Ramos (cell line): Measurements from ENCODE around the gene GTF3A.

ENCODE experiments used
- in situ Hi-C: fragments of 300-500 bp; cut with MboI; formaldehyde crosslinking; loops from one replicate; pipeline ENCODE4 v1.14.3; 2022; ENCODE audit warnings: low sequenced_read_pairs; ENCODE audit not compliant: unreplicated experiment

GTF3A gene

DNA sequence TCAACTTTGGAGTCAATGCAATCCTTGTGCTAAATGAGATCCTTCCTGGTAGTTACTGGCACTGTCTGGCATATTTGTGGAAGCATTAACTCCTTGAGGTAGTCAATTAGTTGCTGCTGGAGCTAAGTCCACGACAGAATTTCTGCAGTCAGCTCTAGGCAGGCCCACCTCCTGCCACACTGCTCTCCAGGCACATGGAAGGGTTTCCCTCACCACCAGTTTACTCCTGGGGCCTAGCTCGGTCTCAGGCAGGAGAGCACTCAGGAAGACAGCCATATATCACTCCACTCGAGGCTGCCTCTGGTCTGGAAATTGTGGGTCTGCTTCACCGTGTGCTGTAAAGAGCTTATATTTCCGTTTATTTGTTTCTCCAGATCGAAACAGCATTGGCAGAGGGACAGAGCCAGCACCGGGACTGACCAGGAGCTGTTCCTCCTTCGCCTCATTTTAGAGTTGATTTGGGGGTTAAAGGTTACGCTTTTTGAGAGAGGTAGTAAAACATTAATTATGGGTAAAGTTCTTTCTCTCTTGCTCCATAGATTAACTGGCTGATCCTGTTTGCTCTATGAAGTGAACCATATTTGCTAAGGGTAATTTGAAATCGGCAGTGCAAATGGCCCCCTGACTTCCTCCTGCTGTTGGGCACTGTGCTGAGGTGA lies 20.6 kb upstream of the GTF3A start:
- in situ Hi-C loops: no loop called here

DNA sequence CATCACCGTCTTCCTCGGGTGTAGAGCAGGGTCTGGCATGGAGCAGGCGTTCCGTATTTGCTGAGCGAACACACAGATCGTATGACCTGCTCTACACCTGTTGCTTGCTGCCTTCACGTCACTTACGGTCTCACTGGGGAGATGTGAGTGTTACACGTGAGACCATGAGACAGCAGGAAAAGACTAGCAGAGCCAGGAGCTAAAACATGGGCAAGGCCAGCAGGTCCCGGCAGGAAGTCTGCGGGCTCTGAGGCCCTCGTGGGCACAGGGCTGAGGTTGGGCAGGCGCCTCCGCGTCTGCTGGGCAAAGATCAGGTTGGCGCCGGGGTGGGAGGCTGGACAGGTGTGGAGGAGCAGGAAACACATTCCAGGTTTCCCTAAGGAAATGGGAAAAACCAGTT lies 19.7 kb upstream of the GTF3A start:
- in situ Hi-C loops: no loop called here

DNA sequence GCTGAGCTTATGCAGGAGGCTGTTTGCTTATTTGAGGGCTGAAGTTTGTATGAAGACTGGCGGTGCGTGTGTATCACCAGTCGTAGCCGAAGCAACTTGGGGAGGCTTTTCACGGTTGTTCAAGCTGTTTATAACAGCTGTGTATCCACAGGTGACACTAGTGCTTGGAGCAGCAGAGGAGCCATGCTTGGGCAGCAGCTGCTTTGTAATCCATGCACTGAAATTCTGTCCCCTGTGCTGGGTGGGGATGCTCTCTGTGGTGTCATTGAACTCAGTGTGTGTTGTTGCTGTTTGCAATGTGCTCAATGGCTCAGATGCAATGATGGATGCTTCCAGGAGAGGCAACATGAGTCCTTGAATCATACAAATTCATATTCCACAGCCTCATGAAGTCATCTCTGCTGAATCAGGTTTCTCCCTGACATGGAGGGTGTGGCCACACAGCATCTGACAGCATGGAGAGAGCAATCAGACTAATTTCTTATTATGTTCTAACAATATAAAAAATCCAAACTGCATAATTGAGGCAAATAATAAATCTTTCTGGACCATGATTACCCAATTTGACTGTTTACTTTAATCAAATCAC lies 18.8 kb upstream of the GTF3A start:
- in situ Hi-C loops: no loop called here

DNA sequence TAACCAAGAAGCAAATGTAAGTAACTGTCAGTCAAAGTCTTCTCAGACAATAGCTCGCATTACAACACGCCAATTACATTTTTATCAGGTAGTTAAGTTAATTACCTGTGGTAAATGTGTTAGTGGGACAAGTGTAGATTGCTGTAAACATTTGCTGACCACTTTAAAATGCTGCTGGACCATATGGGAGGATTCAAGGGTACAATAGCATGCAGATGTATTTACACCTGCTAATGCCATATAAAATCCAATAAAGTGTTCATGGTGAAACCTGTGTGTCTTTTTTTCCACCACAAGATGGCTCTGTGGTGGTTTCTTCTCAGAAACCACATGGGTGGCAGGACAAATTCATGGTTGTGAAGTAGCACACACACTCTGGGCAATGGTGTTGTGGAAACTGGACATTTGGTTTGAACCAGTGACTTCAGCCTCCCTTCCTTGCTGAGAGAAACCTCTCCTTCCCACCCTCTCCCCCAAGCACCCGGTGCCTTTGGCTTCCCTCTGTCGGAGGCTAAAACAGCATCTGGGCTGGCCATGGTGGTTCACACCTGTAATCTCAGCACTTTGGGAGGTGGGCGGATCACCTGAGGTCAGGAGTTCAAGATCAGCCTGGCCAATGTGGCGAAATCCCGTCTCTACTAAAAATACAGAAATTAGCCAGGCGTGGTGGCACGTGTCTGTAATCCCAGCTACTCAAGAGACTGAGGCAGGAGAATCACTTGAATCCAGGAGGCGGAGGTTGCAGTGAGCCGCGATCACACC lies 18.1 kb upstream of the GTF3A start:
- in situ Hi-C loops: no loop called here

DNA sequence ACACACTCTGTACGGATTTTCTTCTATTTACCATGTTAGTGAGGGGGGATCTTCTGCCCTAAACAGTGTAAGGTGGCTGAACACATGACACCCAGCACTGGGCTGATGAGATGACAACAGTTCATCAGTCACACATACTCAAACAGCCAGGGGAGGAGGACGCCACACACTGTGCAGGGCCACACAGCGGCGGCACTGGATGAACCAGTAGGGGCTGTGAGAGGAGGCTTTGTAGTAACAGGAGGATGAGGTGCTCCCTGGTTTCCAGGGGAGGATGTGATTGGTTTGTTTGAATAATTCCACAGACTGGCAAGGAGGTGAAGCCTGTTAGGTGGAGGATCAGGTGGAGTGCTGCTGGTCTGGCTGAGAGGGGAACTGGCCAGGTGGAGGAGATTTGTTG lies 16.3 kb upstream of the GTF3A start:
- in situ Hi-C loops: no loop called here

DNA sequence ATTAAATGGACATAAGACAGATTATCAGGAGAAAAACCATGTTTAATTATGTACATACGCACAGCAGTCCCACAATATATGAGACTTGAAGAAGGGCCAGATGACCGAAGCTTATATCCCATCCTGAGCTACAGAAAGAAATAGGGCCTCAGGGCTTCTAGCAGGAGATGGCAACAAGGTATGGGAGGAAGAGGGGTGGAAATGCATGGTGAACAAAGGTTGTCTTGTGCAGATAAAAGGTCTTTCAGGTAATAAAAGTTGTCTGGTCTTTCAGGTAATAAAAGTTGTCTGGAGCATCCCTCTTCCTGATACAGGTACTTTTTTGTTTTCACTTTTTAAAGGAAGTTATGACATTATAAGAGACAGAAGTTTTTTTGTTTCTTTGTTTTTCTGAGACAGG lies 15.4 kb upstream of the GTF3A start:
- in situ Hi-C loops: no loop called here

DNA sequence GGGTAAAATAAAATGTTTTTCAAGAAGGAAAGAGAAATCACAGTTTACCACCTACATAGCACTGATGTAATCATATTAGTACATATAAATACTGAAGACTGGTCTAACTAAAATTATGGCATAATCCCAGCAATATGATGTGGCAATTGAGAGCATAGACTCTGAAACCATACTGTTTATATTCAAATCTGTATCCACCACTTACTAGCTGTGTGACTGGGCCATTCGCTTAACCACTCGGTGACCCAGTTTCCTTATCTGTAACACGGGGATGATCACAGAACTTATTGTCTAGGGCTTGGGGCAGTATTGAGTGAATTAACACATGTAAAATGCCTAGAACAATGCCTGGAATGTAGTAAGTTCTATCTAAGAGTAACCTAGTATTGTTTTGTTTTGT lies 13.1 kb upstream of the GTF3A start:
- in situ Hi-C loops: no loop called here

DNA sequence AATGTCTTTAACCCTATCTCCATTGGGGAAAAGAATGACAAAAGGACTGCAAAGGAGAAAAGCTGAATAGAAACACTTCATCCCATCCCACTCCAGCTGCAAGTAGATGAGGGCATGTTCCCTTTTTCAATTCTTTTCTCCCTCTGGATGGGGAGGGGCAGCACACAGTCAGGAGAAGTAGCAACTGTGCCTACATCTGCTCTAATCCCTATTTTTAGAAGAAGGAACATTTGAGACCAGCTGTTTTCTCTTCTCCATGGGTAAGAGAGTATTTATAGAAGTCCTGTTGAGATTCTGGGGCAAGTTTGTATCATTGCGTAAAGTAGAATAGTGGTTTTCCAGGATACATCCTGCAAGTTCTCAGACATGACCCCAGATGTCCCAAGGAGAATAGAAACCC lies 9.3 kb upstream of the GTF3A start:
- in situ Hi-C loops: no loop called here

DNA sequence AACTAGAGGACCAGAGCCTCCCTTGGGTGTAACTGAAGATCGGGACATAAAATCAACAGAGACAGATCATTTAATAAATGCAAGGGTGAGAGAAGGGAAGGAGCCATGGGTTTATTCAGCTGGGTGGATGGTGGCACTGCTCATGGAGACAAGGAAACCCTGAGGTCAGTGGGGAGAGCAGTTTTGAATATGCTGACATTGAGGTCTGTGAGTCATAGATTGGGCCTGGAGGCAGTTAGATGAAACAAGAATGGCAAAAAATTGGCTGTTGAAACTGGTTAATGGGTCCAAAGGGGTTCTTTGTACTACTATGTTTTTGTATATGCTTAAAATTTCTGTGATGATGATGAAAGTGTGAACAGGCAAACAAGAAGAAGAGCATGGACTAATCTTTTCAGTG lies 5.1 kb upstream of the GTF3A start:
- in situ Hi-C loops: no loop called here

DNA sequence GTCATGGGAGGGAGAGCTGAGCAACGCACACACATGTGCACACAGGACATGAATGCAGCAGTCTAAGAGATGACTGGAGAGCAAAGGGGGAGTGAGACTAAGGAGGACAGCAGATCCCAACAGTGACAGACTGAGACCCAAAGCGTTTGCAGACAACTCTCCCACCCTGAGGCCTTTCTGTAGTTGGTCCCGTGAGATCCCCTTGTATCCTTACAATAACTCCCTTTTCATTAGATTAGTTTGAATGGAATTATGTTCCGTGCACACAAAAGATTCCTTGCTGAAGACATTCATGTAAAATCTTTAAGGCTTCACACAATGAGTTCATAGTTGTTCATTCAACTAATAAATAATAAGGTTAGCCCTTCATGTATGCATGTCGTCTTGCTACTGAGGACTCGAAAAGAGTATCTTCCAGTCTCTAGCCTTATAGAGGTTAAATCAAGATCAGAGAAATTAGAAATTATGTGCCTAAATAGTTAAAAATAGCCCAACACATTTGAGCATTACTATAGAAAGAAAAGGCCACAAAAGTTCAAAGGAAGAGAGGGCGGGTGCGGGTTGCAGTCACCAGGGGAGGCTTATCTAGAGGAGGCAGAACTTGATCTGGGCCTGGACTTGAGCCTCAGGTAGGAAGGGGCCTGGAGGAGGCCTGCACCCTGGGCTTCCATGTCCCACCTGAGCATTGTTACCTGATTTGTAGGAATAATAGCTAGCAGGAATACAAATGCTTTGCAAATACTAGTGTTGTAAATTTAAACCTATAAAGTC lies 3.1 kb upstream of the GTF3A start:
- in situ Hi-C loops: no loop called here

DNA sequence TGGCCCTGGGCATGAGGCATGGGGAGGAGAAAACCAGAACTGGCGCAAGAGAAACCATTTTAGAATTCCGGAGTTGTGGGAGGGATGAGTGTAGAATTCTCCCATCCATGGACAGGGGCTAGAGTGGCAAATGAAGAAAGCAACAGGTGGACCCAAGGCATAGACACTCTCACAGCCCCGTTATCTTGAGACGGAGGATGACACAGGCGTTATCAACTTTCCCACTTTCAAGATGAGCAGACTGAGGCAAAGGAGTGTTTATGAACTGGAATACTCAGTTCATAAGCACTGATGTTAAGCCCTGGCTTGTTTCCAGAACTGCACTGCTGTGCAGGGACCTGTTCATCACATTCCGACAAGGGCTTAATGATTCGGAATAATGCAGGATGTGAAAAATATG lies 1.1 kb upstream of the GTF3A start:
- in situ Hi-C loops: no loop called here

DNA sequence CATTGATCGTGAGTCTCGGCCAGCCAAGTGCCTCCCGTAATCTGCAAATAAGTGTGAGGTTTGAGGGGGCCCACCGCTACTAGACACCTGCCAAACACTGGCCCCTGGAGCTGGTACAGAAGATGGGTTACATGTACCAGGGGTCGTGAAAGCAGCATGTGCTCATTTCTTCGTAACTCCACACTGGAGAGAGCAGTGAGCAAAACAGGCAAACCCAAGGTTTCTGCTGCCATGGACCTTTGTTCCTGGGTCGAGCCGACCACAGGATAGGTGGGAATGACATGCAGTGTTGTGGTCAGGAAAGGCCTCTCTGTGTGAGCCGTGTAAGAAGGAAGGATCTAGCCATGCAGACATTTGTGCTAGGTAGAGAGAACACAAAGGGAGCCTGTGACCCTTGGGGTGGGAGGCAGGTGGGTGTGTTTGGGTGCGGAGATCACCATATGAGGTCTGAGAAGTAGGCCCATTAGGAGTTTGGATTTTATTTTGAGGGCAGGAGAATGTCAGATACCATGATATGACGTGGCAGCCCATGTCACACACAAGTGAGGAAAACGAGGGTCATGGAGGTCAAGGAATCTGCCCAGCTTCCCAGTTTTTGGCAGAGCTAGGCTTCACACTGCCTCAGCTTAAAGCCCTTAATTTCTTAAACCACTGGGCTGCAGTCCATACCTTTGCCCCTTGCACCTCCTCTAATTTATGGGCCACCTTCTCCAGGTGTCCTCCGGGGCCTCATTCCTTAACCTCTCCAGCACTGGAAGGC lies 919 bp downstream of the GTF3A start:
- in situ Hi-C loops: no loop called here

DNA sequence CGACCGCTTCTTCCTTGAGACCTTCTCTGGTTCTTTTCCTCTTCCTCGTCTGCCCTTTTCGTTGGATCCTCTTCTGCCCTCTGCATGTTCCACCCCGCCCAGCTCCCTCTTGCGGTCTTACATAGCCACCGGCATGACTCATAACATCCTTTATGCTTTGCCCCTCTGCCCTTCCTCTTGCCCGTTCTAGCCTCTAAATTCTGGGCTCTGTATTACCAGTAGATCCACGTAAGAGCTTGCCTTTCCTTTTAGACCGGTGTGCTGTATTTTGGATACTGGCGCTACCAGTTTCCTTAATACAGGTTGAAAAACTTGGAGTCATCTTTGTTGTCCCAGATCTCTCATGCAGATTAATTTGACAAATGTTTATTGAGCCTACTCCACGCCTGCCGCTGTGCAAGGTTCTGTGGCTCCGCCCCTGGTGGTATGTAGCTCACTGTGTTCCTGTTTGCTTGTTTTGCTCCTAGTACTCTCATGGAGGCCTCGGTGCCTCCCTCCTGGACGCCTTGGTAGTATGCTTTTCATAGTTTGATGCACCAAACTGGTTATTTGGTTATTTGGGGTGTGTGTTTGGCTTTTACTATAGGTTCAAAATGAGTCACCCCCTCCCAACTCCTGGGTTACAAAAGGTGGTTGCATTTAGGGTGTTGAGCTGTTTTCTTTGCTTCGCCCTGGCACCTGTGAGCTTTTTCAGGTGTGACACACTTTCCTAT lies 1.7 kb downstream of the GTF3A start:
- in situ Hi-C loops: no loop called here

DNA sequence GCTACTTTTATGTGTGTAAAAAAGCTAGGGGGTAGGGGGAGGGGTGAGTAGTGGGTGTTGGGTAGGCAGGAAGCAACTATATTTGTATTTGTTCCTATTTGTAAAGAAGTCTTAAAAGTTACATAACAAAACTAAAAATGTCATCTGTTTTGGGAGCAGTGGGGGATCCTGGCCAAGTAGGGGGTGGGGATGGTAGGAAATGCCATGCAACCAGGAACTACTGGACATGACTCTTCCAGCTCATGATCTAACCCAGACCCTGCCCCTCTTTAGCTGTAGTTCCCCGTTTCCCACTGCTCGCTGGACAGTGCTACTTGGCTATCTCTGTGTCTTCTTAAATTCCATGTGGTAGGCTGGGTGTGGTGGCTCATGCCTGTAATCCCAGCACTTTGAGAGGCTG lies 3.2 kb downstream of the GTF3A start:
- in situ Hi-C loops: no loop called here

DNA sequence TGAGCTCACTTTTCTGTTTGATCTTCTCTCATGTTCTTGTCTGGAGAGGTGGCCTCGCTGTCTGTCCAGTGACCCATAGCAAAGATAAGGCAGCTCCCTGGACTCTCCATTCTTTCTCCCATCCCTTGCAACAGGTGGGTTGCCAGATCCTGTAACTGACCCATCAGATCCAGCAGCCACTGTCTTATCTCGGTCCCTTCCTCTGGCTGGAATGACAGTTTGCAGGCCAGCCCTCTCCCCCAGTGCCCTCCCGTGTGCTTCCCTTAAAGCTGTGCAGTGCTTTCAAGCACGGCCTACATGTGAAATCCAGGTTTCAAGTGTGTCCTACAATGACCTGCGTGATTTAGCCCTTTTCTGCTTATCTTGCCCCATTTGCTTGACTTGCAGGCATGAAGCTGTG lies 3.7 kb downstream of the GTF3A start:
- in situ Hi-C loops: no loop called here

DNA sequence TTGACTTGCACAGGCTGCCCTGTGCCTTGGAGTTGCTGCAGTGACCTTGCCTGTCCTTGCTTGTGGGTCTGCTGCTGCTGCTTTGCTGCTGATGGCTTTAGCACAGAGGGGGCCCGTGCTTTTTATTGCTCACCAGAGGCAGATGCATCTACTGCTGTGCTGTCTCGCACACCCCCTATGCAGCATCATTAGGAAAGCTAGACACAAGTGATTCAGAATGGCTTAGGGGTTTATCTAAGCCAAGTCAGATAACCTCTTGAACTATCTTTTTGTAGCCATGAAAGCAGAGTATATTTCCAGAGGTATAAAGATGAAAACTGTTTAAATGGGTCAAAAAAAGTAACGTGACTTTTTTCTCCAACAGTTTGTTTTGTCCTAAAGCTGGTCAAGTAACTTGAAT lies 7.8 kb downstream of the GTF3A start:
- in situ Hi-C loops: no loop called here

DNA sequence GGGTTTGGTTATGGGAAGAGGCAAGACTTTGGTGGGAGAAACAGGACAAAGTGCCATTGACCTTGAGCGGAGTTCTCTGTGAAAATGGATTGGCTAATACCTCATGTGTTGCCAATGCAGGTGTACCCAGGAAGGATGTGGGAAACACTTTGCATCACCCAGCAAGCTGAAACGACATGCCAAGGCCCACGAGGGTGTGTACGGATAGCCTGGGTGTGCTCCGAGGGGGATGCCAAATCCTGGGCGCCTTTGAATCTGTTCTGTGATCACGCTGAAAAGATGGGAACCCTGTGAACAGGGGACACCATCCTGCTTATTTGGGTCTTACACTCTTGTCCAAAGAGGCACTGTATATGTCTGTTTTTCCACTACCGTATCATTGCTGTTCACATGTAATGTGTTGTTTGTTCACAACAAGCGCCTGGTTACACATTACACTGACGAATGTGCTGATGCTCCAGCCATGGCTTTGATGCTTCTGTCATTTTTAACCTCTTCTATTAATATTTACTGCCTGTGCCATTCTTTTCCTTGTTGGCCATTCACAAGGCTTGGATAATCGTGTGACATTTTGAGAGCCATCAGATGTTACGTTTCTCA lies 8.3 kb downstream of the GTF3A start:
- in situ Hi-C loops: no loop called here

DNA sequence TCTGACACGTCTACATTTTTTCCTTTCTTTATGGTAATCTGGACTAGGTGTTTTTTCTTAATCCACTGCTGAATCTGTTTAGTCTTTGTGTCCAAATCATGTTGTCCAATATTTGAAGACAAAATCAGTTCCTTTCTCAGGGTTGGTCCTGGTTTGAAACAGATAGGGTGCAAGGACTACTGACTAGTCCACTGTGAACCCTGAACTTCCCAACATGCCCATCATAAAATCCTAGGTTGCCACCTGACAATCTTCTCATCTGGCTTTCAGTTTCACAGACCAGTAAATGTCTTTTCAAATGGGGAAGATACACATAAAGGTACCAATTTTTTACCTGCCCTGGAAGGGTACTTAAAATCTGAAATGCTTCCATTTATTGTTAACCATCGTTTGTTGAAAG lies 12.7 kb downstream of the GTF3A start:
- in situ Hi-C loops: no loop called here

DNA sequence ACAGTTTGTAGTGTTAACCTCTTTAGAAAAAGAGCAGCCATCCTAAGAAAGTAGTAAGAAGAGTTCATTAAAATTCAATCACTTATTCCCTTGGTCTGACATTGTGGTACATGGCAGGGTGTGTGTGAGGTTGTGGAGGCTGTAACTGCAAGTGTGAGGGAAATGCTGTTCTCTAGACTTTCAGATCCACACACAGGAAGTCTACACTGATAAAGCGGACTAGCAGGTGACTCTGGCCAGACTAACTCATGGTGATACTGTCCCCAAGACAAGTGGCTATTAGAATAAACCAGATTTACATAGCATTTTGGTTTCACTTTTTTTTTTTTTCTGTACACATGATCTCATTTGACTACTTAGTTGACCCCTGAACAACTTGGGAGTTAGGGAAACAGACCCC lies 16.0 kb downstream of the GTF3A start:
- in situ Hi-C loops: no loop called here
